LHCN-M2 (cell line): ENCODE results near the gene TMEM44. TPM values are rescaled to one million over a fixed set of nuclear protein-coding genes. Genes with fewer than 3 reads are reported as not detected.
"Not testable (repeated sequence)": the region's sequence is repeated elsewhere in the genome, so short reads cannot be mapped to it uniquely, and the experiment has no call there.

Source experiments
- DNase-seq: peaks from one replicate; pipeline ENCODE4 v3.0.0-alpha.2; 2012; ENCODE audit warnings: low read depth
- total RNA-seq: library from RNA; depleted of rRNA; stranded (reverse); fragments of >200 nt; gene quantifications from 2 replicates; pipeline ENCODE4 v1.2.3, GENCODE V29; 2014

Gene TMEM44
- total RNA-seq, 1 experiment from 2014 or later, result 35.6 TPM

DNA sequence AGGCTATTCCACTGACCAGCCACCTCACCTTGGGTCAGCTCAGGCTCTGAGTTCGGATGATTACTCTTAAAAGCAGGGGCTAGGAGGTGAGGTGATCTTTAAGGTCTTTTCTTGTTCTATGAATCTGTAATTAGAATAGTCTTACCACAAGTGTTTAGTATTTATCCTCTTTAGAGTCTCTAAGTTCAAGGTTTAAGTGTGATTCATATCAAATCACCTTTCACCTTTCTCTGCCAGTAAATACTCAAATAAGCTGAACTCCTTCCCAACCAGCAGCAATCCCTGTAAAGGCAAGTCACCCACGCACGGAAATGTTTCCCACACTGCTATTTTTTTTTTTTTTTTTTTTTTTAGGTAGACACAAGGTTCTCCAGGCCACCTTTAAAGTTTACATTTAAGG, 14.5 kb upstream of the TMEM44 start:
- no peak for DNase-seq

DNA sequence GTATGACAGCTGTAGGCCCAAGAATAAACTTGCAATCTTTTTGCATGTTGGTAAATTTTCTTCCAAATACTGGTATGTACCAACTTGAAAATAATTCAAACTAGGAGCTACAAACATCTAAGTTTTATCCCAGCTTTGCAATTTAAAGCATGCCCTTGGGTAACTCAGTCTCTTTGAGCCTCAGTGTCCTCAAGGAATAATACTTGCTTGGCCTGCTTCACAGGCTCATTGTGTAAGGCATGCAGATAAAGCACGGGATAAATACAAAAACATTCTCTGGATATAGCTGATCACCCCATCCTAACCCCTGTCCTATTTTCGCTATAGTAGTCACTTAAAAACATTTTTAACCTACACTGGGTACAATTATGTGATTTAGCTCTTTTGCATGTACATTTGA, 9.6 kb upstream of the TMEM44 start:
- DNase-seq, result no peak

DNA sequence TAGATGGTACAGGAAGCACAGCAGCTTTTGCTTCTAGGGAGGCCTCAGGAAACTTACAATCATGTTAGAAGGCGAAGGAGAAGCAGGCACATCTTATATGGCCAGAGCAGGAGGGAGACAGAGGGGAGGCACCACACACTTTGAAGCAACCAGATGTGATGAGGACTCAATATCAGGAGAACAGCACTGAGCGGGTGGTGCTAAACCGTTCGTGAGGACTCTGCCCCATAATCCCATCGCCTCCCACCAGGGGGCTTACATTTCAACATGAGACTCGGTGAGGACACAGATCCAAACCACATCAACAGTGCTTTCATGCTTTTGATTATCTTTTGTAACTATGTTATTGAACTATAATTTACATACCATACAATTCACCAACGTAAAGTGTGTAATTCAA, 7.6 kb upstream of the TMEM44 start:
- peak; percentile 63 for DNase-seq

- no peak for DNase-seq
These were observed 5.9 kb upstream of the TMEM44 start for GRCh38 chr3:194638991-194639605.

GRCh38 chr3:194637541-194638400, 4.6 kb upstream of the TMEM44 start:
- DNase-seq, result no peak

- DNase-seq, result no peak
These were observed 3.8 kb upstream of the TMEM44 start for GRCh38 chr3:194637066-194637465.

- peak; percentile 53 for DNase-seq
These were observed 340 bp downstream of the TMEM44 start for GRCh38 chr3:194632809-194633348.

- DNase-seq, result no peak
These were observed 902 bp downstream of the TMEM44 start for GRCh38 chr3:194632226-194632808.

- DNase-seq, result no peak
These were observed 1.5 kb downstream of the TMEM44 start for GRCh38 chr3:194631696-194632095.

- DNase-seq, result not testable (repeated sequence)
These were observed 2.5 kb downstream of the TMEM44 start for GRCh38 chr3:194630681-194631080.

DNA sequence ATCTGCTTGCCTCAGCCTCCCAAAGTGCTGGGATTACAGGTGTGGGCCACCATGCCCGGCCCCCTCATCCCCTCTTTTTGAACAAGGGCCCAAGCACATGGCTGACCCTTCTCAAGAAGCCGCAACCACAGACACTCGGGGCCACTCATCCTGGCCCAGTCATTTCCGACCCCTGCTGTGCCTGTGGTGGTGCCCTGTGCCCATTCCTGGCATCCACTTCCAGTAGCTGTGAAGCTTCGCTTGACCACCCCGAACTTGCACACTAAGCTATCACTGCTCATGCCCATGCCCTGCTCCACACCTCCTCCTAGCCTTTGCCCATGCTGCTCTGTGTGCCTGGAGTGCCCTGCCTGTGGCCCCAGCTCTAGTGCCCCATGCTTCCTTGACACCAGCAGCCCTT, 8.3 kb downstream of the TMEM44 start:
- no peak for DNase-seq

DNA sequence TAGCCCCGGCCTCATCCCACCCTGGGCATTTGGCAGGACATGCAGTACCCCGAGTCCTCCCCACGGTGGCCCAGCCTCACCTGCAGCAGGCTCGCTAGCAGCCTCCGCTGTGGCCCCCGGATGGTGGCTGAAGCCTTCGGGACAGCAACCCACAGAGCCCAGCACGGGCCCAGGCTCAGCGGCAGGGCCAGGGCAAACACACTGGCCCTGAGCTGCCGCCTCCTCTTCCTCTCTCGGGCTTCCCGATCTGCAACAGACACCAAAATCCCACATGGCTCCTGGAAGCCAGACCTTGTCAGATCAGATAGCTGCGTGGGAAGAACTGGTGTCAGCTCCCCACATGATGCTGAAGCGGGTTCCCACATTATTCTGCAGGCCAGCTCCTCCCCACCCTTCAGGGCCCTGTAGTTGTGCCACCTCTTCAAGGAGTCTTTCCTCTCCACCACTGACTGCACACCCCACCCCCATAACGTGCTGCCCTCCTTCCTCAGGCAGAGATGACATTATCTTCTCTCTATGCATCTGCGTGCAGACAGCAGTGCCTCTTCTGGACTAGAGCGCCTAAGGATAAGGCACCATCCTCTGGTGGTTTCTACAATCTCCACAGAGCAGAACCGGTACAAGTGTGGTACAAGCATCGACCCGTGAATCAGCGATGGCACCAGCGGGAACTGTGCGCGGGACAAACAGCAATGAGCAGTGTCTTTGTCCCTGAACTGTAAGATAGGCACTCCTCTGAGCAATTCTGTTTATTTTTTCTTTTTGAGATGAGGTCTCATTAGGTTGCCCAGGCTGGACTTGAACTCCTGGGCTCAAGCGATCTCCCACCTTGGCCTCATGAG, 9.5 kb downstream of the TMEM44 start:
- no peak for DNase-seq

GRCh38 chr3:194622621-194623340, 10.4 kb downstream of the TMEM44 start:
- no peak for DNase-seq

DNA sequence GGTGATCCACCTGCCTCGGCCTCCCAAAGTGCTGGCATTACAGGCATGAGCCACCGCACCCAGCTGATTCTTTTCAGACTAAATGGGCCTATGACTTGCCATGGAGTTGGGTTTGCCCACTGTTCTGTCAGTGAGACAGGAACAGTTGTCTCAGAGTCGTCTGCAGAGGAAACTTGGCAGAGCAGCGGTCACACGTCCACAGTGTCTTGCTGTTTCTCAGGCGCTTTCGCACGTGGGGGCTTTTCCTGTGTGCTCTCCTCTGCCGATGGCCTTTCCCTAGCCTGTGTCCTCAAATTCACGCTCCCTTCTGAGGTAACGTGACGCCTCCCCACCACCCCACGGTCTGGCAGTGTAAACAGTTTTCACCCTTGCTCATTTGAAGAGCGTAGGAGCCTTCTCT, 11.3 kb downstream of the TMEM44 start:
- no peak for DNase-seq

GRCh38 chr3:194620196-194620595, 13.0 kb downstream of the TMEM44 start:
- DNase-seq, result no peak

DNA sequence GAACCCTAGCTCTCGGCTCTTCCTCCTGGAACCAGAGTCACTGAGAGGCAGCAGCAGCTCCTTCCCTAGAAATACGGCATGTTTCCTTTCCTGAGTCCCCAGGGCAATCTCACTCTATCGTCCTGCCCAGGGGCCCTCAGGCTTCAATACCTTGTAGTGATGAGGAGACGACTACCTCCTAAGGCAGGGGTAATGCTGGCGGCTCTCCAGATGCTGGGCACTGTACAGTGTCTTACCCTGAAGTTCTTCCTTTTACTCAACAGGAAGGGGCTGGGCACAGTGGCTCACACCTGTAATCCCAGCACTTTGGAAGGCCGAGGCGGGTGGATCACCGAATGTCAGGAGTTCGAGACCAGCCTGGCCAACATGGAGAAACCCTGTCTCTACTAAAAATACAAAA, 13.5 kb downstream of the TMEM44 start:
- DNase-seq, result no peak

- DNase-seq, result no peak
These were observed 14.2 kb downstream of the TMEM44 start for GRCh38 chr3:194618858-194619608.

- DNase-seq, result peak; percentile 36
These were observed 15.4 kb downstream of the TMEM44 start for GRCh38 chr3:194617827-194618226.

DNA sequence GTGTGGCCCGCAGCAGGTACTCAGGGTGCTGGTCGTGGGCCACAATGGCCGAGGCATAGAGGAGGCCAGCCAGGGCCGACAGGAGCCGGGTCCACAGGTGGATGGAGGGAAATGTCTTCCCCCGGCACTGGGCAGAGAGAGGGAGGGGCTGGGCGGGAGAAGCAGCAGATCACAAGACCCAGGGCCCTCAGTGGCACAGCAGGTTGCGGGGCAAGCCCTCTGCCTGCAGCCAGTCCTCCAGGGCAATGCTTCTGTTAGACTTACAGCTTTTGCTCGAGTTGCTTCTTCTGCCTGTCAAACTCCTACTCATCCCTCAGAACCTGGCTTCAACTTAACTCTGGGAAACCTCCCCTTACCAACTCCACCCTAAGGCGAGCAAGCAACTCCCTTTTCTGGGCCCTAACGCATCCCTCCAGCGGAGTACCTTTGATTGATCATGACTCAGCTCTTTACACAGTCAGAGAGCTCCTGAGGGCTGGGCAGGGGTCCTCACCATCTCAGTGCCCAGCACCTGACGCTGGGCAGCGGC, 16.0 kb downstream of the TMEM44 start:
- DNase-seq, result no peak

GRCh38 chr3:194615226-194615625, 18.0 kb downstream of the TMEM44 start:
- DNase-seq, result no peak
